ENCODE results near the gene DERA. TPM values are rescaled to one million over a fixed set of nuclear protein-coding genes. Genes with fewer than 3 reads are reported as not detected.

The DERA gene
- total and polyA plus RNA-seq, 9 of the 15 experiments (the other 6 are each of a cell fraction or from before 2014, with no cell fraction given), result 5.5 to 15.5 (median 7.8) TPM

- no peak for TF ChIP-seq TFE3 (CRISPR knock-in tag; IDR thresholded peaks at IDR 0.05)
Measured at GRCh38 chr12:15896867-15897266, 14.3 kb upstream of the DERA start (continued).

- 86% methylated on average over 2 of the region's 2 CpGs for WGBS (ENCODE audit: insufficient coverage, low coverage, missing lambda C conversion rate)
- no peak for ATAC-seq
- no peak overlapping the region for H3K4me3 ChIP-seq
- no peaks in the 10 kb centered on the region for H3K79me2 ChIP-seq (ENCODE audit: control insufficient read depth, insufficient read depth, low read length)
- H3K9me3 ChIP-seq (replicated peaks; ENCODE audit: control insufficient read depth, insufficient read depth, low read depth, low read length), result no peaks in the 10 kb centered on the region
- intact Hi-C loops (cut with micrococcal nuclease), result no loop called here
- H3K27me3 ChIP-seq (ENCODE audit: control insufficient read depth in 2 of 2, insufficient read depth in 2 of 2, low read length in 2 of 2), result no peaks in the 10 kb centered on the region
- H3K9ac ChIP-seq (ENCODE audit: insufficient read depth in 1 of 2, low read depth in 2 of 2, low read length in 2 of 2), result no peak overlapping the region
- POLR2A ChIA-PET, result interaction anchor here (0.6 kb wide), 1 partner anchor 9 kb away, joined by 3 read pairs; no protein-coding TSS in a partner anchor
- H3K9me1 ChIP-seq (ENCODE audit: control insufficient read depth, insufficient read depth, low read length), result no peaks in the 10 kb centered on the region
- in situ Hi-C loops (cut with MboI), result loop anchor here (25.0 kb wide), 1 partner anchor 1085 kb away; the partner anchor contains the start of genes C12orf60, SMCO3 and WBP11
- H4K20me1 ChIP-seq (replicated peaks; ENCODE audit: control insufficient read depth, insufficient read depth, low read length), result no peaks in the 10 kb centered on the region
- H3K36me3 ChIP-seq (ENCODE audit: control insufficient read depth, insufficient read depth, low read length), result peaks cover 83% of the 10 kb centered on the region
- no peak for DNase-seq (ENCODE audit: extremely low read depth in 1 of 4, low spot score in 3 of 4)
- no peak for FAIRE-seq
- CTCF ChIA-PET (ENCODE audit: low intra/inter-chr PET ratio), result interaction anchor here (0.6 kb wide), 1 partner anchor 131 kb away, joined by 3 read pairs; no protein-coding TSS in a partner anchor
- H3K4me2 ChIP-seq (ENCODE audit: insufficient read depth, low read length), result no peak overlapping the region
- H2AFZ ChIP-seq (ENCODE audit: low read depth, low read length), result no peak overlapping the region
- BruUV-seq (replicated peaks), result no TSS peak
- H3K27ac ChIP-seq (ENCODE audit: extremely low read depth, low read depth, low read length), result no peak overlapping the region
- H3K4me1 ChIP-seq (replicated peaks in 1 of 2; ENCODE audit: control insufficient read depth in 2 of 2, insufficient read depth in 2 of 2, low read length in 2 of 2), result no peaks in the 10 kb centered on the region
- TF ChIP-seq MLX (CRISPR knock-in tag; conservative IDR thresholded peaks at IDR 0.05), result no peak
- TF ChIP-seq ZNF133 (CRISPR knock-in tag; IDR thresholded peaks at IDR 0.05), result no peak
- no peak for TF ChIP-seq TAF1 (IDR thresholded peaks at IDR 0.05; ENCODE audit: control insufficient read depth, extremely low read depth, insufficient read depth, low read length, severe bottlenecking)
- TF ChIP-seq SFPQ (IDR thresholded peaks at IDR 0.05; ENCODE audit: low read depth, low read length), result no peak
- no peak for TF ChIP-seq FIP1L1 (IDR thresholded peaks at IDR 0.05; ENCODE audit: low read depth, low read length, poor library complexity, severe bottlenecking)
- no peak for TF ChIP-seq GATAD2B (IDR thresholded peaks at IDR 0.05; ENCODE audit: borderline replicate concordance)
- no peak for TF ChIP-seq CAMTA2 (CRISPR knock-in tag; conservative IDR thresholded peaks at IDR 0.05)
- TF ChIP-seq VEZF1 (CRISPR knock-in tag; IDR thresholded peaks at IDR 0.05), result no peak
- no peak for TF ChIP-seq KLF13 (tag; IDR thresholded peaks at IDR 0.05; ENCODE audit: borderline replicate concordance, low read depth)
- TF ChIP-seq HNRNPL (IDR thresholded peaks at IDR 0.05; ENCODE audit: low read depth, low read length), result no peak
- no peak for TF ChIP-seq ARID1B (IDR thresholded peaks at IDR 0.05)
- no peak for TF ChIP-seq ZZZ3 (IDR thresholded peaks at IDR 0.05)
- no peak for TF ChIP-seq RNF2 (IDR thresholded peaks at IDR 0.05)
- TF ChIP-seq DIDO1 (tag; IDR thresholded peaks at IDR 0.05; ENCODE audit: low read depth), result no peak
- TF ChIP-seq PHF20 (IDR thresholded peaks at IDR 0.05; ENCODE audit: partially characterized antibody), result no peak
Measured at GRCh38 chr12:15897433-15897832, 13.7 kb upstream of the DERA start.

Data from K562 (cell line).